ENCODE measurements around the gene CXCR6.

DNA sequence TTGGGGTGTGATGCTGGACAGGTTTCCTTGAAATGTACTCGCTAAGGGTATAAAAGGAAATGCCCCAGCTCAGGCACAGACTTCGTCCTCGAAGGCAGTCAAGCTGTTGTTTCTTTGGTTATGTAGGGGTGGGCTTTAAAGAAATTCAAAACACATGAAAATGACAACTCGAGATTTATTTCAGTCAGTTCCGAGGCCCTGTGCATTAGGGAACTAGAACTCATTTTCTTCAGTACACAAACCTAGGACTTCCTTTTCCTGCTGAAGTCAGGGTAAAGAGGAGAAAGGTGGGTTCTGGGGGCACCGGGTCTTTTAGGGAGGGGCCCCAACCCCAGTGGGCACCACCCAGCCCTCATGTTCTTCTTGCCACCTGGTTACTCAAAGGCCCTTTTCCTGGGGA is 49.2 kb upstream of the CXCR6 start:
- TF ChIP-seq, protein P1, sequence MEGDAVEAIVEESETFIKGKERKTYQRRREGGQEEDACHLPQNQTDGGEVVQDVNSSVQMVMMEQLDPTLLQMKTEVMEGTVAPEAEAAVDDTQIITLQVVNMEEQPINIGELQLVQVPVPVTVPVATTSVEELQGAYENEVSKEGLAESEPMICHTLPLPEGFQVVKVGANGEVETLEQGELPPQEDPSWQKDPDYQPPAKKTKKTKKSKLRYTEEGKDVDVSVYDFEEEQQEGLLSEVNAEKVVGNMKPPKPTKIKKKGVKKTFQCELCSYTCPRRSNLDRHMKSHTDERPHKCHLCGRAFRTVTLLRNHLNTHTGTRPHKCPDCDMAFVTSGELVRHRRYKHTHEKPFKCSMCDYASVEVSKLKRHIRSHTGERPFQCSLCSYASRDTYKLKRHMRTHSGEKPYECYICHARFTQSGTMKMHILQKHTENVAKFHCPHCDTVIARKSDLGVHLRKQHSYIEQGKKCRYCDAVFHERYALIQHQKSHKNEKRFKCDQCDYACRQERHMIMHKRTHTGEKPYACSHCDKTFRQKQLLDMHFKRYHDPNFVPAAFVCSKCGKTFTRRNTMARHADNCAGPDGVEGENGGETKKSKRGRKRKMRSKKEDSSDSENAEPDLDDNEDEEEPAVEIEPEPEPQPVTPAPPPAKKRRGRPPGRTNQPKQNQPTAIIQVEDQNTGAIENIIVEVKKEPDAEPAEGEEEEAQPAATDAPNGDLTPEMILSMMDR (IDR thresholded peaks at IDR 0.05 in 4 of 5, conservative IDR thresholded peaks at IDR 0.05 in 1 of 5): no peak
- TF ChIP-seq POLR2A (IDR thresholded peaks at IDR 0.05): no peak

Measured in gastrocnemius medialis (tissue), 4 donors.